Neural crest cell (in vitro differentiated cells): ENCODE results near the gene HIGD2A. TPM values are rescaled to one million over a fixed set of nuclear protein-coding genes. Genes with fewer than 3 reads are reported as not detected.
A peak's percentile ranks its signal among the peaks of the same experiment; 100 is the strongest.

ENCODE experiments used
- DNase-seq: peaks from one replicate; pipeline ENCODE4 v3.0.0; 2021; ENCODE audit warnings: low read depth, mixed read lengths, low spot score
- H3K27ac Mint-ChIP-seq: one replicate; pipeline ENCODE4 v1.8.0; 2021; ENCODE audit warnings: mild to moderate bottlenecking, mixed read lengths; ENCODE audit not compliant: unreplicated experiment
- H3K27me3 Mint-ChIP-seq: 2 replicates; pipeline ENCODE4 v1.8.0; 2021; ENCODE audit warnings: low read depth, mild to moderate bottlenecking, mixed read lengths
- H3K36me3 Mint-ChIP-seq: 2 replicates; pipeline ENCODE4 v1.8.0; 2021; ENCODE audit warnings: low read depth, mild to moderate bottlenecking, mixed read lengths
- H3K4me1 Mint-ChIP-seq: 2 replicates; pipeline ENCODE4 v1.8.0; 2021; ENCODE audit warnings: mixed read lengths
- H3K4me3 Mint-ChIP-seq: one replicate; pipeline ENCODE4 v1.8.0; 2021; ENCODE audit warnings: mild to moderate bottlenecking, mixed read lengths
- H3K9me3 Mint-ChIP-seq: 2 replicates; pipeline ENCODE4 v1.8.0; 2021; ENCODE audit warnings: mixed read lengths
- CTCF ChIP-seq: fragments of 200-600 bp; sonication (generic); conservative IDR thresholded peaks from 2 replicates; pipeline ENCODE4 v1.5.0; 2021; ENCODE audit warnings: antibody characterized with exemption, mild to moderate bottlenecking
- microRNA-seq: library from miRNA; unstranded; fragments of <30 nt; microRNA quantifications from one replicate; pipeline ENCODE4, GENCODE V29; 2020
- total RNA-seq: library from RNA; stranded (reverse); gene quantifications from 2 replicates; pipeline ENCODE4 v1.2.1, GENCODE V29; 2021

The HIGD2A gene
- total RNA-seq, 1 donor from 2014 or later, result 91.2 TPM

- DNase-seq, result no peak
- TF ChIP-seq CTCF, result no peak
- H3K9me3 Mint-ChIP-seq, result peaks cover 4% of the 10 kb centered on the region
- H3K4me3 Mint-ChIP-seq, result no peak overlapping the region
- peaks cover 8% of the 10 kb centered on the region for H3K36me3 Mint-ChIP-seq
- peaks cover 8% of the 10 kb centered on the region for H3K27me3 Mint-ChIP-seq
- H3K4me1 Mint-ChIP-seq, result peaks cover 8% of the 10 kb centered on the region
- H3K27ac Mint-ChIP-seq, result no peak overlapping the region
Measured at GRCh38 chr5:176427971-176428370, 39.4 kb downstream of the HIGD2A start.

- peaks cover 8% of the 10 kb centered on the region for H3K36me3 Mint-ChIP-seq
- H3K27ac Mint-ChIP-seq, result no peak overlapping the region
- H3K4me1 Mint-ChIP-seq, result peaks cover 8% of the 10 kb centered on the region
- peaks cover 8% of the 10 kb centered on the region for H3K27me3 Mint-ChIP-seq
- no peak for DNase-seq
- no peak for TF ChIP-seq CTCF
- peaks cover 4% of the 10 kb centered on the region for H3K9me3 Mint-ChIP-seq
- no peak overlapping the region for H3K4me3 Mint-ChIP-seq
Measured at GRCh38 chr5:176429972-176430371, 41.4 kb downstream of the HIGD2A start.

GRCh38 chr5:176432707-176433106, 44.2 kb downstream of the HIGD2A start:
- Mint-ChIP-seq H3K4me1 (peaks cover 8% of the 10 kb centered on the region), H3K9me3 (peaks cover 4% of the 10 kb centered on the region), H3K27ac (no peak overlapping the region), H3K4me3 (no peak overlapping the region), H3K27me3 (peaks cover 15% of the 10 kb centered on the region), H3K36me3 (peaks cover 4% of the 10 kb centered on the region)
- TF ChIP-seq CTCF, result no peak
- no peak for DNase-seq

- Mint-ChIP-seq H3K9me3 (peaks cover 4% of the 10 kb centered on the region), H3K27me3 (peaks cover 19% of the 10 kb centered on the region), H3K27ac (no peak overlapping the region), H3K4me3 (no peak overlapping the region), H3K4me1 (peaks cover 7% of the 10 kb centered on the region), H3K36me3 (peaks cover 4% of the 10 kb centered on the region)
- TF ChIP-seq CTCF, result no peak
- no peak for DNase-seq
Measured at GRCh38 chr5:176436656-176437055, 48.1 kb downstream of the HIGD2A start.

GRCh38 chr5:176438959-176439757, 50.6 kb downstream of the HIGD2A start:
- Mint-ChIP-seq H3K27ac (no peak overlapping the region), H3K27me3 (peaks cover 19% of the 10 kb centered on the region), H3K36me3 (no peaks in the 10 kb centered on the region), H3K9me3 (peaks cover 3% of the 10 kb centered on the region), H3K4me1 (peaks cover 7% of the 10 kb centered on the region), H3K4me3 (no peak overlapping the region)
- no peak for DNase-seq
- no peak for TF ChIP-seq CTCF

Small RNA genes lying within 50 kb of the gene (microRNA-seq; reads per million reads assigned to microRNA genes)
- gene MIR1271, result 19.5 reads per million, percentile 34 among the genes with 10 or more reads in this experiment

Other genes starting within 250 kb of the HIGD2A start
- 43.6 and 45.3 TPM in 2 replicates for gene SIMC1, start 150.3 kb upstream of the HIGD2A start, total RNA-seq
- 112 and 118 TPM in 2 replicates for gene KIAA1191, start 27.0 kb upstream of the HIGD2A start, total RNA-seq
- 37.2 and 40.0 TPM in 2 replicates for gene ARL10, start 23.3 kb upstream of the HIGD2A start, total RNA-seq
- gene NOP16, start 153 bp upstream of the HIGD2A start, total RNA-seq, result 40.9 and 42.4 TPM in 2 replicates
- 31.6 and 36.0 TPM in 2 replicates for gene CLTB, start 27.8 kb downstream of the HIGD2A start, total RNA-seq
- gene FAF2, start 59.6 kb downstream of the HIGD2A start, total RNA-seq, result 49.3 and 50.3 TPM in 2 replicates
- 93.8 and 97.1 TPM in 2 replicates for gene RNF44, start 148.7 kb downstream of the HIGD2A start, total RNA-seq
- not detected in 2 replicates for gene CDHR2, start 160.6 kb downstream of the HIGD2A start, total RNA-seq
- 35.9 and 39.0 TPM in 2 replicates for gene GPRIN1, start 221.4 kb downstream of the HIGD2A start, total RNA-seq
- gene SNCB, start 241.8 kb downstream of the HIGD2A start, total RNA-seq, result 0.40 and 0.96 TPM in 2 replicates
- gene EIF4E1B, start 241.9 kb downstream of the HIGD2A start, total RNA-seq, result not detected in 2 replicates